GM18858 (cell line): ENCODE data around the gene TMEFF2.
A peak's percentile ranks its signal among the peaks of the same experiment; 100 is the strongest.

Experiments used
- ATAC-seq: cut with Tn5 transposase; IDR thresholded peaks from one replicate; pipeline ENCODE4 v1.9.1; 2021; ENCODE audit not compliant: unreplicated experiment

Gene TMEFF2

GRCh38 chr2:192184349-192184748, 10.4 kb downstream of the TMEFF2 start:
- no peak for ATAC-seq

- ATAC-seq, result no peak
These were observed 11.4 kb downstream of the TMEFF2 start for GRCh38 chr2:192183296-192183695.

GRCh38 chr2:192166946-192167345, 27.8 kb downstream of the TMEFF2 start:
- ATAC-seq, result no peak

- no peak for ATAC-seq
These were observed 28.9 kb downstream of the TMEFF2 start for GRCh38 chr2:192165842-192166241.

GRCh38 chr2:192162392-192163042, 32.2 kb downstream of the TMEFF2 start:
- ATAC-seq, result peak; percentile 76

GRCh38 chr2:192161656-192162290, 33.0 kb downstream of the TMEFF2 start:
- ATAC-seq, result no peak

GRCh38 chr2:192159736-192160135, 35.0 kb downstream of the TMEFF2 start:
- ATAC-seq, result no peak

- ATAC-seq, result no peak
These were observed 35.5 kb downstream of the TMEFF2 start for GRCh38 chr2:192159208-192159607.

- no peak for ATAC-seq
These were observed 37.0 kb downstream of the TMEFF2 start for GRCh38 chr2:192157776-192158175.

- ATAC-seq, result no peak
These were observed 39.1 kb downstream of the TMEFF2 start for GRCh38 chr2:192155511-192156118.

- no peak for ATAC-seq
These were observed 41.2 kb downstream of the TMEFF2 start for GRCh38 chr2:192153561-192153960.

- ATAC-seq, result peak; percentile 69
These were observed 42.9 kb downstream of the TMEFF2 start for GRCh38 chr2:192151853-192152252.

GRCh38 chr2:192150166-192150565, 44.6 kb downstream of the TMEFF2 start:
- no peak for ATAC-seq

GRCh38 chr2:192148620-192149321, 46.0 kb downstream of the TMEFF2 start:
- ATAC-seq, result no peak

- ATAC-seq, result no peak
These were observed 46.5 kb downstream of the TMEFF2 start for GRCh38 chr2:192148241-192148619.

GRCh38 chr2:192146069-192147015, 48.4 kb downstream of the TMEFF2 start:
- no peak for ATAC-seq

GRCh38 chr2:192145496-192145895, 49.2 kb downstream of the TMEFF2 start:
- no peak for ATAC-seq

GRCh38 chr2:192140236-192140839, 54.4 kb downstream of the TMEFF2 start:
- ATAC-seq, result no peak

GRCh38 chr2:192139813-192140212, 54.9 kb downstream of the TMEFF2 start:
- no peak for ATAC-seq

GRCh38 chr2:192137451-192137850, 57.3 kb downstream of the TMEFF2 start:
- no peak for ATAC-seq
